ENCODE data around the gene CEMP1.
A peak's percentile ranks its signal among the peaks of the same experiment; 100 is the strongest.
"Not testable (repeated sequence)": the region's sequence is repeated elsewhere in the genome, so short reads cannot be mapped to it uniquely, and the experiment has no call there.

The CEMP1 gene

DNA sequence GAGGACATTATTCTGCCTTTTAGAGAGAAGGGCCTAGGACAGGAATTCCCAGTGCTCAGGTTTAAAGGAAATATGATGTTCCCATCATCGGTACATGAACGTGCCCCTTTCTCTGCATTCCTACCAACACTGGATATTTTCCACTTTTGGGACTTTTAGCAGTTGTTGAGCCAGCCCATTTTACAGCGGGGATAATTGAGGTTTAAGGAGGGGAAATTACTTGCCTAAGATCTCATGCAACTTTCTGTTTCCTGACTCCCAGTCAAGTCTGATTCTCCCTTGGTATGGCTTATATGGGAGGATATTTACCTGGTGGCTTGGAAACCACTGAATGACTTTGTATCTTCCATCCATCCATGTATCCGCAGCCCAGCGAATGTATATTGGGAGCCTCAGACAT lies 3.1 kb upstream of the CEMP1 start:
- not testable (repeated sequence) for DNase-seq

DNA sequence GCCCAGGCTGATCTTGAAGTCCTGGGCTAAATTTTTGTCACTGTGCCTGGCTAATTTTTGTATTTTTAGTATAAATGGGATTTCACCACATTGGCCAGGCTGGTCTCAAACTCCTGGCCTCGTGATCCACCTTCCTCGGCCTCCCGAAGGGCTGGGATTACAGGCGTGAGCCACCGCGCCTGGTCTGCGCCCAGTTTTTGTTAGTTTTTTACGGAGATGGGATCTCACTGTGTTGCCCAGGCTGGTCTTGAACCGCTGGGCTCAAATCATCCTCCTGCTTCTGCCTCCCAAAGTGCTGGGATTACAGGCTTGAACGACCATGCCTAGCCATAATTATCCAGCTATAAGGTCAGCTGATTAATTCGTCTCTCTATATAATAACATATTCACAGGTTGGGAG lies 2.7 kb upstream of the CEMP1 start:
- DNase-seq = no peak

GRCh38 chr16:2533142-2533755 lies 2.0 kb upstream of the CEMP1 start:
- not testable (repeated sequence) for DNase-seq

GRCh38 chr16:2532494-2533141 lies 1.4 kb upstream of the CEMP1 start:
- peak; percentile 45 for DNase-seq

- DNase-seq = peak; percentile 97
Measured at GRCh38 chr16:2531696-2532493, 687 bp upstream of the CEMP1 start.

DNA sequence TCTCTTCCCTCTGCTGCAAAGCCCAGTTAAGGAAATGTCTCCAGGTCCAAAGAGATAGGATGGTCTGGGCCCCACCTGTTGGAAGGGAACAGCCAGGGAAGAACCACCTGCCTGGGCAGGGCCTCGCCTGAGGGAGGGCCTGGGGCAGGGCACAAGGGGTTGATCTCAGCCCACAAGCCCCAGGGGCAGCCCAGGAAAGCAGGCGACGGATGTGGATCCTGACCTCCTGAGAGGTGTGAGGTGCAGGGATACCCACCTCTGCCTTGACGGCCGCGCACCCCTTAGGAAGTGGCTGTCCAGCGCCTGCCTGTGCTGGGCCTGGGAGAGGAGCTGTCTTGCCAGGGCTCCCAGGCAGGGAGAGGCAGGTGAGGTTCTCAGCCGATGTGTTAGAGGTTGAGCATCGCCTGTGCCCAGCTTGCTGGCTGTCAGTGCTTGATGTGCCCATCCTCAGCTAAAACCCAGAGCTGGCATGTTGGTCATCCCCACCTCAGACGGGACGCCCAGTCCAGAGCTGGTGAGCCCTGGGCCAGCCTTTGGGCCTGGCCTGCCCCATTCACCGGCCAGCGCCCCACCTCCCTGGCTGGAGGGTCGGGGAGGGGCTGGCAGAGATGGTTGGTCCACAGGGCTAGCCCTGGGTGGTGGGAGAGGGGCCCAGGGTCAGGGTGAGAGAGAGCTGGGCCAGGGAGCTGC lies 434 bp downstream of the CEMP1 start:
- no peak for DNase-seq

- DNase-seq = no peak
Measured at GRCh38 chr16:2529961-2530628, 1.1 kb downstream of the CEMP1 start.

GRCh38 chr16:2529061-2529931 lies 1.9 kb downstream of the CEMP1 start:
- no peak for DNase-seq

DNA sequence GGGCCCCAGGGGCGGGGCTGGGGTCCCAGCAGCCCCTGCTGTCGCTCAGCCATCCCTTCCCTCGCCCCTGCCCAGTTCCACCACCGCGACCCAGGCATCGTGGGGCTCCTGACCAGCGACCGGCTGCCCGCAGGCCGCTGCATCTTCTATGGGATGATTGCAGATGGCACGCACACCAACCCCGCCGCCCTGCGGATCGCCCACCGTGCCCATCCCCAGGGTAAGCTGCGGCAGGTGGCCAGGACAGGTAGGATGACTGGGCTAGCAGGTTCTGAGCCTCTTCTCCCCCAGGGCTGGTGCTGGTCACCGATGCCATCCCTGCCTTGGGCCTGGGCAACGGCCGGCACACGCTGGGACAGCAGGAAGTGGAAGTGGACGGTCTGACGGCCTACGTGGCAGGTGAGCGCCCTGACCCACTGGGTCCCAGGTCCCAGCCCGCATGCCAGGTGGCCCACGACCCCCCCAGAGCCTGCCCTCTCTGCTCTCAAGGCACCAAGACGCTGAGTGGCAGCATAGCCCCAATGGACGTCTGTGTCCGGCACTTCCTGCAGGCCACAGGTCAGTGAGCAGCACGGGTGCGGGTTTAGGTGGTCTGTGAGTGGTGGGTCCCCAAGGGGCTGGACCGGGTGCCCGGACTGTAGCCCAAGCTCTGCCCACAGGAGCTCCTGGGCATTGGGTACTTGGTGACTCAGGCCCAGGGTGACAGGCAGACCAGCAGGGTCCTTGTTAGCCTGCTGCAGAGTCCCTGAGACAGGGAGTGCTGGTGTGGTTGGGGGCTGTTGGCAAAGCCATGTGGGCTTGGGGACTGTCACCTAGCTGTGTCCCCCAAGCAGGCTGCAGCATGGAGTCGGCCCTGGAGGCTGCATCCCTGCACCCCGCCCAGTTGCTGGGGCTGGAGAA lies 2.8 kb downstream of the CEMP1 start:
- no peak for DNase-seq

DNA sequence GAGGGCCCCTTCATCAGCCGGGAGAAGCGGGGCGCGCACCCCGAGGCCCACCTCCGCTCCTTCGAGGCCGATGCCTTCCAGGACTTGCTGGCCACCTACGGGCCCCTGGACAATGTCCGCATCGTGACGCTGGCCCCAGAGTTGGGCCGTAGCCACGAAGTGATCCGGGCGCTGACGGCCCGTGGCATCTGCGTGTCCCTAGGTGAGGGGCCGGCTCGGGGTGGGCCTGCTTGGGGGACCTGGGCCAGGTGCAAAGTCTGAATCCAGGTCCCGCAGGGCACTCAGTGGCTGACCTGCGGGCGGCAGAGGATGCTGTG lies 3.5 kb downstream of the CEMP1 start:
- DNase-seq = no peak

GRCh38 chr16:2527071-2527783 lies 4.0 kb downstream of the CEMP1 start:
- no peak for DNase-seq

DNA sequence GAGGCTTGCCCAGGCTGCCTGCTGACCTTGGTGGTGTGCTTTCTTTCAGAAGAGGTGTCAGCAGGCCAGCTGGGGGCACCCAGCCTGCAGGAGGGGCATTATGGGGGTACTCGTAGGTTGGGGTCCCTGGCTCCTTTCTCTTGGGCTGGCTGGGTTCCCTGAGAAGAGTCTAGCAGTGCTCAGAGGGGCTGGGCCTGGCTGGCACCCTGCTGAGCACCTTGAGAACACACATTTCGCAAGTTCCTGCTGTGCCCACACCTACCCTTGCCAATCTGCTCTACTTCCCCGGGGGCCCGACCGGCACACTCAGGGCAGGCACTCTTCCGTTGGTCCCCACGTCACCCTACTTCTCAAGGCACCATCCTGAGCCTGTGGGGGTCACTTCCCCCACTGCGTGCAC lies 5.1 kb downstream of the CEMP1 start:
- no peak for DNase-seq

GRCh38 chr16:2524339-2524938 lies 6.8 kb downstream of the CEMP1 start:
- DNase-seq = no peak

GRCh38 chr16:2523801-2524231 lies 7.4 kb downstream of the CEMP1 start:
- DNase-seq = no peak

DNA sequence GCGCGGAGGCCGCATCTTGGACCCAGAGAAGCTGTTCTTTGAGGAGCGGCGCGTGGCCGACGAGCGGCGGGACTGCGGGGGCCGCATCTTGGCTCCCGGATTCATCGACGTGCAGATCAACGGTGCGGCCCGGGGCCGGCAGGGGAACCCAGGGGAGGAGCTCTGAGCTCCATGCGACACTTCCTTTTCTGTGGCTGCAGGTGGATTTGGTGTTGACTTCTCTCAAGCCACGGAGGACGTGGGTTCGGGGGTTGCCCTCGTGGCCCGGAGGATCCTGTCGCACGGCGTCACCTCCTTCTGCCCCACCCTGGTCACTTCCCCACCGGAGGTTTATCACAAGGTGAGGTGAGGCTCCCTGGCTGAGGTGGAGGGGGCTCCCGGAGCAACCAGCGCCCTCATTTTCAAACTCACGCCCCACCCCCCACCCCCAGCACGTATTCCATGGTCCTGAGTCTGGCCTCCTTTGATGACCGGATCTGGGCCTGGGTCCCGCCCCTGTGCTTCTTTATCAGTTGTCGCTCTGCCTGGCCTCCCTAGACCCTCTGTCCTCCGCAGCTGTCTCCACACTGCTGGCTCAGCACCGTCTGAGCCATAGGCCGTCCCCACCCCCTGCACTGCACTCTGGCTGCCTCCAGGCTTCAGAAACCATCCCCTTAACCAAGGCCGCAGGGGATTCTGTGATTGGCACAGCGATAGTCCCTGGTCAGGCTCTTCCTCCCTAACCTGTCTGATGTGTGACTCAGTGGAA lies 10.2 kb downstream of the CEMP1 start:
- DNase-seq = no peak

GRCh38 chr16:2520097-2520783 lies 11.0 kb downstream of the CEMP1 start, which contains the start of gene AMDHD2:
Gene AMDHD2, plus strand, starts transcription at chr16:2520371. Its CDS starts 88 bp downstream, at chr16:2520459.
- DNase-seq = peak; percentile 90

DNA sequence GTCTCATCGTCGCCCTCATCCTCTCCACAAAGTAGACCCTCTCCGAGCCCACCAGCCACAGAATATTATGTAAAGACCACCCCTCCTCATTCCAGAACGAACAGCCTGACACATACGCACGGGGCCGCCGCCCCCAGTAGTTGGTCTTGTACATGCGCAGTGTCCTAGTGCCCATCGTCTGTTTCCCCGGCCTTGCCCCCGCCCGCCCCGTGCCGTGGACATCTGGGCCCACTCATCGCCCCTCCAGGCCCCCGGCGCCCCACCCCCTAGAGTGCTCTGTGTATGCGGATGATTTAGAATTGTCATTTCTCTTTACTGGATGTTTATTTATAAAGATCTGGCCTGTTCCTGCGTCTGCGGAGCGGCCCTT lies 11.5 kb downstream of the CEMP1 start:
- DNase-seq = no peak
